Neural cell (in vitro differentiated cells): ENCODE measurements around the gene HEBP1.

Experiments
- CTCF ChIP-seq: fragments of 450-650 bp; IDR thresholded peaks from 2 replicates; pipeline ENCODE4 v1.5.1; 2014; ENCODE audit warnings: antibody characterized with exemption, mild to moderate bottlenecking, moderate library complexity; ENCODE audit not compliant: poor library complexity, severe bottlenecking
- POLR2AphosphoS5 ChIP-seq: IDR thresholded peaks from 2 replicates; pipeline ENCODE4 v1.6.1; 2012
- RAD21 ChIP-seq: fragments of 450-650 bp; conservative IDR thresholded peaks from 2 replicates; pipeline ENCODE4 v1.6.1; 2014; ENCODE audit warnings: antibody characterized with exemption, mild to moderate bottlenecking, moderate library complexity
- SMC3 ChIP-seq: fragments of 450-650 bp; conservative IDR thresholded peaks from 2 replicates; pipeline ENCODE4 v1.6.1; 2014; ENCODE audit warnings: antibody characterized with exemption, mild to moderate bottlenecking, moderate library complexity; ENCODE audit not compliant: poor library complexity

- no peak for TF ChIP-seq RAD21
- TF ChIP-seq POLR2AphosphoS5 = no peak
- TF ChIP-seq CTCF = no peak
- no peak for TF ChIP-seq SMC3
Measured at GRCh38 chr12:12974211-12974610, 25.9 kb downstream of the HEBP1 start.
